Upper lobe of right lung (tissue), 1 donor: ENCODE data around the gene ZNF718. TPM values are rescaled to one million over a fixed set of nuclear protein-coding genes. Genes with fewer than 3 reads are reported as not detected.

Experiments
- ATAC-seq: fragments of 200-7000 bp; cut with Tn5 transposase; one replicate; pipeline ENCODE4 v1.9.1; 2020; ENCODE audit warnings: mild to moderate bottlenecking, moderate library complexity
- DNase-seq: peaks from one replicate; pipeline ENCODE4 v3.0.0-alpha.2; 2020
- H3K27ac ChIP-seq: fragments of 200-600 bp; one replicate; pipeline ENCODE4 v1.8.0; 2022
- H3K27me3 ChIP-seq: fragments of 200-600 bp; one replicate; pipeline ENCODE4 v1.8.0; 2022; ENCODE audit warnings: mild to moderate bottlenecking
- H3K36me3 ChIP-seq: fragments of 200-600 bp; one replicate; pipeline ENCODE4 v1.8.0; 2022
- H3K4me1 ChIP-seq: fragments of 200-600 bp; one replicate; pipeline ENCODE4 v1.8.0; 2022
- H3K4me3 ChIP-seq: fragments of 200-600 bp; one replicate; pipeline ENCODE4 v1.8.0; 2022; ENCODE audit warnings: mild to moderate bottlenecking
- H3K9me3 ChIP-seq: fragments of 200-600 bp; one replicate; pipeline ENCODE4 v1.8.0; 2022
- intact Hi-C: fragments of 100-400 bp; cut with DNase I; formaldehyde crosslinking; loops from one replicate; pipeline ENCODE4 v1.11.0; 2022
- total RNA-seq: library from RNA; stranded (reverse); fragmentation: NEBNext Ultra II Directional; extraction: Animal tissue kit (Norgen Biotek cat#: 25700); gene quantifications from one replicate; pipeline ENCODE4 v1.2.1, GENCODE V29; 2021
- TF ChIP-seq, protein P1 (sequence below): fragments of 200-600 bp; IDR thresholded peaks from one replicate; pipeline ENCODE4 v1.8.0; 2022; ENCODE audit warnings: antibody characterized with exemption
- donor health status: DM: no; HTN: yes; CAD: no; lungs with severe emphysema.

Gene ZNF718
- total RNA-seq, 1 donor from 2014 or later = 9.1 TPM

DNA sequence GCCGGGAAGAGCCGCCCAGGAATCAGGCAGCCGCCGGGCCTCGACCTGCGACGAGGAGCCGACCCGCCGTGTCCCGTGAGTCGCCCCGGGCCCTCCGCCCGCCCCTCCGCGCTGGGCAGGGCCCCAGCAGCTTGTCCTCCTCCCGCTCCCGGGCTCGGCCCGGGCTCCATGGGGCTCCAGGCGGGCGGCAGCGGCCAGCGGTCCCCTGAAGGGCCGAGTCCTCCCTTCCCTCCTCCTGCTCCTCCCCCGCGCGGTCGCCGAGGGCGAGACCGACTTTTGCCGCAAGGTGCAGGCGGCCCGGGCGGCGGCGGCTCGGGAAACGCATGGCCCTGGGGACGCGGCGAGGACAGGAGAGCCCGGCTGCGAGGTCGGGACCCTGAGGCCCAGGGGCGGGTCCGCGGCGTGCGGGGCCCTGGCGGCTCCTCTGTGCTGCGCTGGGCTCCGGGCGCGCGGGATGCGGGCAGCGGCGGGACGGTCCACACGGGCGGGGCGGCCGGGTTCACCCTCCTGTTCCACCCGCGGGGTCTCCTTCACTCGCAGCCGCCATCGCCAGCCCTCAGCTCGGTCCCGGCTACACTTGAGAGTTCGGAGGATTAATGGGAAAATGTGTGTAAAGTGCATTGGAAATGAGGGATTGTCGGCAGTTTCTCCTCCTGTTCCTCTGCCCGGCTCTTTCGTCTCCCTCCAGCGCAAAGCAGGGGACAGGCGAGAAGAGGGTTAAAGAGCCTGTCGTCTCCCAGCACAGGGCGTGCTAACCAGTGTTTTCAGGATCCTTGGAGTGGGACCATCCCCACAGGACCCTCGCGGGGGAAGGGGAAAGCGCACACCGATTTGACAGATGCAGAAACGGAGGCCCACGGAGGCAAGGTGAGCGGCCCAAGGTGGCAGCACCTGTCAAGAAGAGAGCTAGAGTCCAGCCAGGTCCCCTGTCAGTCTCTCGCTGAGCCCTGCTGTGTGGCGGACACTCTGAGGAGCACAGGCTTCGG lies 16.6 kb upstream of the ZNF718 start:
- TF ChIP-seq, protein P1, sequence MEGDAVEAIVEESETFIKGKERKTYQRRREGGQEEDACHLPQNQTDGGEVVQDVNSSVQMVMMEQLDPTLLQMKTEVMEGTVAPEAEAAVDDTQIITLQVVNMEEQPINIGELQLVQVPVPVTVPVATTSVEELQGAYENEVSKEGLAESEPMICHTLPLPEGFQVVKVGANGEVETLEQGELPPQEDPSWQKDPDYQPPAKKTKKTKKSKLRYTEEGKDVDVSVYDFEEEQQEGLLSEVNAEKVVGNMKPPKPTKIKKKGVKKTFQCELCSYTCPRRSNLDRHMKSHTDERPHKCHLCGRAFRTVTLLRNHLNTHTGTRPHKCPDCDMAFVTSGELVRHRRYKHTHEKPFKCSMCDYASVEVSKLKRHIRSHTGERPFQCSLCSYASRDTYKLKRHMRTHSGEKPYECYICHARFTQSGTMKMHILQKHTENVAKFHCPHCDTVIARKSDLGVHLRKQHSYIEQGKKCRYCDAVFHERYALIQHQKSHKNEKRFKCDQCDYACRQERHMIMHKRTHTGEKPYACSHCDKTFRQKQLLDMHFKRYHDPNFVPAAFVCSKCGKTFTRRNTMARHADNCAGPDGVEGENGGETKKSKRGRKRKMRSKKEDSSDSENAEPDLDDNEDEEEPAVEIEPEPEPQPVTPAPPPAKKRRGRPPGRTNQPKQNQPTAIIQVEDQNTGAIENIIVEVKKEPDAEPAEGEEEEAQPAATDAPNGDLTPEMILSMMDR = no peak
- Histone ChIP-seq H3K4me1 (no peaks in the 10 kb centered on the region), H3K4me3 (no peak overlapping the region), H3K27me3 (peaks cover 46% of the 10 kb centered on the region), H3K36me3 (no peaks in the 10 kb centered on the region), H3K27ac (no peak overlapping the region), H3K9me3 (peaks cover 5% of the 10 kb centered on the region)
- DNase-seq (no peak), ATAC-seq (peak; percentile 8)
- intact Hi-C loops = no loop called here

DNA sequence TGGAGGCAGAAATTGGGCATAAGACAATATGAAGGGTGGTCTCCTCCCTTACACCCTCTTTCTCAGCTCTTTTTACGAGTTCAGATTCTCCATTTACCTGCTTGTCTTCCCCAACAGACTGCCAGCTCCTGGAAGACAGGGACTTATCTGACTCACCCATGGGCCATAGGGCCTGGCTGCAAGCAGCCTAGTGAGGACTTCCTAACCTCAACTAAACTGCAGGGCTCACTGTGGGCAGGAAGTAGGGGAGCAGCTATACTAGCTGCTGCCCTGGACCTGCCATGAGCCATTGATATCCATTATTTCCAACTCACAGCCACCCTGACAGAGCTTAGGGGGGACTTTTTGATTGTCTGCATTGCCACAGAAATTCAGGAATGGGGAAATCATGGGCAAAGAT lies 11.5 kb upstream of the ZNF718 start:
- Histone ChIP-seq H3K4me3 (no peak overlapping the region), H3K4me1 (no peaks in the 10 kb centered on the region), H3K27me3 (peaks cover 32% of the 10 kb centered on the region), H3K27ac (no peak overlapping the region), H3K36me3 (no peaks in the 10 kb centered on the region), H3K9me3 (no peaks in the 10 kb centered on the region)
- DNase-seq = no peak
- no peak for ATAC-seq
- TF ChIP-seq, protein P1 = no peak
- intact Hi-C loops = no loop called here

DNA sequence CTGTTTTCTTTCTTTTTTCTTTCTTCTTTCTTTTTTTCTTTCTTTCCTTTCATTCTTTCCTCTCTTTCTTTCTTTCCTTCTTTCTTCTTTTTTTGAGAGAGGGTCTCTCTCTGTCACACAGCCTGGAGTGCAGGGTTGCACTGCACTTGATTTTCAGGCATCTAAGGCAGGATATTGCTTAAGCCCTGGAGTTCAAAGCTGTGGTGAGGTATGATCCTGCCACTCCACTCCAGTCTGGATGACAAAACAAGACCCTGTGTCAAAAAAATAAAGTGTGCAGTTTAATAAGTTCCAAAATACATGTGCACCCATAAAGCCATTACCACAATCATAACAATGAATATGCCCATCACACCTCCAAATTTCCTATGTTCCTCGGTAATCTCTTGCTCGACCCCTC lies 10.6 kb upstream of the ZNF718 start:
- intact Hi-C loops = no loop called here
- Histone ChIP-seq H3K4me3 (no peak overlapping the region), H3K27ac (no peak overlapping the region), H3K27me3 (peaks cover 23% of the 10 kb centered on the region), H3K9me3 (no peaks in the 10 kb centered on the region), H3K36me3 (no peaks in the 10 kb centered on the region), H3K4me1 (no peaks in the 10 kb centered on the region)
- no peak for DNase-seq
- no peak for ATAC-seq
- TF ChIP-seq, protein P1 = no peak

GRCh38 chr4:114149-114548 lies 10.2 kb upstream of the ZNF718 start:
- ATAC-seq (no peak), DNase-seq (no peak)
- H3K4me3 ChIP-seq = no peak overlapping the region
- TF ChIP-seq, protein P1 = no peak
- H3K27ac ChIP-seq = no peak overlapping the region
- H3K36me3 ChIP-seq = no peaks in the 10 kb centered on the region
- H3K4me1 ChIP-seq = no peaks in the 10 kb centered on the region
- H3K27me3 ChIP-seq = peaks cover 19% of the 10 kb centered on the region
- intact Hi-C loops = no loop called here
- H3K9me3 ChIP-seq = no peaks in the 10 kb centered on the region

DNA sequence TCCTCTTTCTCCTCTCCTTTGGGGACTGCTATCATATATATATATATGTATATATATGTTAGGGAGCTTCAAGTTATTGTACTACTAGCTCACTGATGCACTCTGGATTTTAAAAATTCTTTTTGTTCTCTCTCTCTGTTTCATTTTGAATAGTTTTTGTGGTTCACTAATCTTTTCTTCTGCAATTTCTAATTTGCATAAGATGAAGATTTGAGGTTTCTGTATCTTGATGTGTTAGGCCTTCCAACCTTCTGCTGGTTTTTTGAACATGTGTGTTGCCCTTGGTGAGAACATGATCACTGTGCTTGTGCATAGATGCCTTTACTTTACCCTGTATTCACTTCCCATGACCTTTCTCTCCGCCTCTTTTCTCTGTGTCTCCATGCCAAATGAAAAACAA lies 7.8 kb upstream of the ZNF718 start:
- DNase-seq = no peak
- H3K9me3 ChIP-seq = no peaks in the 10 kb centered on the region
- intact Hi-C loops = no loop called here
- ATAC-seq = no peak
- H3K4me1 ChIP-seq = no peaks in the 10 kb centered on the region
- TF ChIP-seq, protein P1 = no peak
- H3K27ac ChIP-seq = no peak overlapping the region
- no peak overlapping the region for H3K4me3 ChIP-seq
- H3K36me3 ChIP-seq = no peaks in the 10 kb centered on the region
- peaks cover 6% of the 10 kb centered on the region for H3K27me3 ChIP-seq
